Jurkat, Clone E6-1 (cell line): ENCODE data around the gene POT1.

Source experiments
- DNase-seq: peaks from one replicate; pipeline ENCODE4 v3.0.0-alpha.2; 2011; ENCODE audit warnings: low read depth, low spot score
- H3K4me3 ChIP-seq: 2 replicates; pipeline ENCODE4 v1.5.1; 2011; ENCODE audit warnings: mild to moderate bottlenecking, low read length, control low read depth, moderate library complexity

The POT1 gene

GRCh38 chr7:124915242-124915641, 14.4 kb downstream of the POT1 start:
- no peak for DNase-seq
- no peak overlapping the region for H3K4me3 ChIP-seq

GRCh38 chr7:124914298-124914697, 15.3 kb downstream of the POT1 start:
- DNase-seq = no peak

GRCh38 chr7:124912972-124913371, 16.7 kb downstream of the POT1 start:
- DNase-seq = no peak
- no peak overlapping the region for H3K4me3 ChIP-seq

More at GRCh38 chr7:124914298-124914697, 15.3 kb downstream of the POT1 start:
- H3K4me3 ChIP-seq = no peak overlapping the region

GRCh38 chr7:124909808-124910207, 19.8 kb downstream of the POT1 start:
- no peak overlapping the region for H3K4me3 ChIP-seq
- no peak for DNase-seq

GRCh38 chr7:124908259-124908658, 21.4 kb downstream of the POT1 start:
- no peak overlapping the region for H3K4me3 ChIP-seq
- no peak for DNase-seq

- no peak overlapping the region for H3K4me3 ChIP-seq
- DNase-seq = no peak
Measured at GRCh38 chr7:124907490-124907889, 22.1 kb downstream of the POT1 start.

- DNase-seq = no peak
- no peak overlapping the region for H3K4me3 ChIP-seq
Measured at GRCh38 chr7:124898531-124898930, 31.1 kb downstream of the POT1 start.

- no peak overlapping the region for H3K4me3 ChIP-seq
- no peak for DNase-seq
Measured at GRCh38 chr7:124896001-124896400, 33.6 kb downstream of the POT1 start.

GRCh38 chr7:124893140-124893827, 36.3 kb downstream of the POT1 start:
- no peak for DNase-seq
- H3K4me3 ChIP-seq = no peak overlapping the region

GRCh38 chr7:124887247-124887646, 42.4 kb downstream of the POT1 start:
- no peak for DNase-seq
- H3K4me3 ChIP-seq = no peak overlapping the region

GRCh38 chr7:124881981-124882380, 47.6 kb downstream of the POT1 start:
- no peak overlapping the region for H3K4me3 ChIP-seq
- DNase-seq = no peak

GRCh38 chr7:124879771-124880170, 49.9 kb downstream of the POT1 start:
- DNase-seq = no peak
- no peak overlapping the region for H3K4me3 ChIP-seq

- DNase-seq = no peak
Measured at GRCh38 chr7:124879103-124879502, 50.5 kb downstream of the POT1 start.

GRCh38 chr7:124874644-124875163, 54.9 kb downstream of the POT1 start:
- no peak for DNase-seq
- H3K4me3 ChIP-seq = no peak overlapping the region

More at GRCh38 chr7:124879103-124879502, 50.5 kb downstream of the POT1 start:
- H3K4me3 ChIP-seq = no peak overlapping the region

GRCh38 chr7:124857672-124858235, 71.9 kb downstream of the POT1 start:
- no peak for DNase-seq
- H3K4me3 ChIP-seq = no peak overlapping the region

- peak; percentile 27 for DNase-seq
- no peak overlapping the region for H3K4me3 ChIP-seq
Measured at GRCh38 chr7:124856299-124856888, 73.2 kb downstream of the POT1 start.

GRCh38 chr7:124843336-124843735, 86.3 kb downstream of the POT1 start:
- DNase-seq = no peak
- H3K4me3 ChIP-seq = no peak overlapping the region

GRCh38 chr7:124840435-124840834, 89.2 kb downstream of the POT1 start:
- no peak overlapping the region for H3K4me3 ChIP-seq
- DNase-seq = no peak

- DNase-seq = no peak
- H3K4me3 ChIP-seq = no peak overlapping the region
Measured at GRCh38 chr7:124839687-124840086, 89.9 kb downstream of the POT1 start.

GRCh38 chr7:124836173-124836572, 93.5 kb downstream of the POT1 start:
- no peak for DNase-seq
- H3K4me3 ChIP-seq = no peak overlapping the region
